ENCODE data around the gene CLIC5. TPM values are rescaled to one million over a fixed set of nuclear protein-coding genes. Genes with fewer than 3 reads are reported as not detected.

The CLIC5 gene
- total RNA-seq, 4 donors from 2014 or later, result 0.45 to 2.6 (median 1.6) TPM

- no peak for DNase-seq (ENCODE audit: low spot score in 2 of 2)
- WGBS, result 80% methylated on average over 7 of the region's 7 CpGs
- Histone ChIP-seq H3K4me1 (no peaks in the 10 kb centered on the region), H3K4me3 (no peak overlapping the region), H3K36me3 (no peaks in the 10 kb centered on the region), H3K9me3 (no peaks in the 10 kb centered on the region), H3K27ac (no peak overlapping the region), H3K27me3 (peaks cover 4% of the 10 kb centered on the region)
- TF ChIP-seq CTCF (IDR thresholded peaks at IDR 0.05) (no peak), POLR2A (IDR thresholded peaks at IDR 0.05) (no peak), EP300 (IDR thresholded peaks at IDR 0.05) (no peak), POLR2AphosphoS5 (IDR thresholded peaks at IDR 0.05) (no peak)
Measured at GRCh38 chr6:45872827-45873365, 142.8 kb downstream of the CLIC5 start.

- peaks cover 4% of the 10 kb centered on the region for H3K27me3 ChIP-seq
- H3K4me3 ChIP-seq, result no peak overlapping the region
- DNase-seq (ENCODE audit: low spot score in 2 of 2), result no peak
- no peak for TF ChIP-seq POLR2AphosphoS5 (IDR thresholded peaks at IDR 0.05)
- TF ChIP-seq CTCF (IDR thresholded peaks at IDR 0.05), result no peak
- no peak for TF ChIP-seq POLR2A (IDR thresholded peaks at IDR 0.05)
- no peak for TF ChIP-seq EP300 (IDR thresholded peaks at IDR 0.05)
- no peaks in the 10 kb centered on the region for H3K9me3 ChIP-seq
- 77% methylated on average over 4 of the region's 4 CpGs for WGBS
- H3K36me3 ChIP-seq, result no peaks in the 10 kb centered on the region
- no peak overlapping the region for H3K27ac ChIP-seq
- H3K4me1 ChIP-seq, result no peaks in the 10 kb centered on the region
Measured at GRCh38 chr6:45870531-45870930, 145.1 kb downstream of the CLIC5 start.

- peaks cover 4% of the 10 kb centered on the region for H3K27me3 ChIP-seq
- no peak overlapping the region for H3K27ac ChIP-seq
- no peaks in the 10 kb centered on the region for H3K9me3 ChIP-seq
- no peaks in the 10 kb centered on the region for H3K36me3 ChIP-seq
- TF ChIP-seq CTCF (IDR thresholded peaks at IDR 0.05) (no peak), EP300 (IDR thresholded peaks at IDR 0.05) (no peak), POLR2A (IDR thresholded peaks at IDR 0.05) (no peak), POLR2AphosphoS5 (IDR thresholded peaks at IDR 0.05) (no peak)
- H3K4me3 ChIP-seq, result no peak overlapping the region
- 97% methylated on average over 2 of the region's 2 CpGs for WGBS
- no peaks in the 10 kb centered on the region for H3K4me1 ChIP-seq
- DNase-seq (ENCODE audit: low spot score in 2 of 2), result no peak
Measured at GRCh38 chr6:45864651-45865050, 151.0 kb downstream of the CLIC5 start.

- no peaks in the 10 kb centered on the region for H3K27me3 ChIP-seq
- WGBS, result 55% methylated on average over 3 of the region's 3 CpGs
- H3K27ac ChIP-seq, result no peak overlapping the region
- H3K4me1 ChIP-seq, result peaks cover 5% of the 10 kb centered on the region
- no peak for DNase-seq (ENCODE audit: low spot score in 2 of 2)
- no peak overlapping the region for H3K4me3 ChIP-seq
- H3K36me3 ChIP-seq, result no peaks in the 10 kb centered on the region
- H3K9me3 ChIP-seq, result no peaks in the 10 kb centered on the region
- TF ChIP-seq CTCF (IDR thresholded peaks at IDR 0.05) (no peak), POLR2A (IDR thresholded peaks at IDR 0.05) (no peak), EP300 (IDR thresholded peaks at IDR 0.05) (no peak), POLR2AphosphoS5 (IDR thresholded peaks at IDR 0.05) (no peak)
Measured at GRCh38 chr6:45858691-45859090, 157.0 kb downstream of the CLIC5 start.

- Histone ChIP-seq H3K27me3 (no peaks in the 10 kb centered on the region), H3K36me3 (no peaks in the 10 kb centered on the region), H3K4me1 (peaks cover 5% of the 10 kb centered on the region), H3K27ac (peak overlapping the region; percentile 32), H3K9me3 (no peaks in the 10 kb centered on the region), H3K4me3 (no peak overlapping the region)
- no peak for DNase-seq (ENCODE audit: low spot score in 2 of 2)
- 80% methylated on average over 2 of the region's 2 CpGs for WGBS
- TF ChIP-seq CTCF (IDR thresholded peaks at IDR 0.05) (no peak), EP300 (IDR thresholded peaks at IDR 0.05) (no peak), POLR2A (IDR thresholded peaks at IDR 0.05) (no peak), POLR2AphosphoS5 (IDR thresholded peaks at IDR 0.05) (no peak)
Measured at GRCh38 chr6:45857827-45858226, 157.8 kb downstream of the CLIC5 start.

All from suprapubic skin (tissue), 4 donors.